ENCODE results near the gene GRAMD1C. TPM values are rescaled to one million over a fixed set of nuclear protein-coding genes. Genes with fewer than 3 reads are reported as not detected.

GRAMD1C gene
- total RNA-seq, 1 donor from 2014 or later = 3.7 TPM

DNA sequence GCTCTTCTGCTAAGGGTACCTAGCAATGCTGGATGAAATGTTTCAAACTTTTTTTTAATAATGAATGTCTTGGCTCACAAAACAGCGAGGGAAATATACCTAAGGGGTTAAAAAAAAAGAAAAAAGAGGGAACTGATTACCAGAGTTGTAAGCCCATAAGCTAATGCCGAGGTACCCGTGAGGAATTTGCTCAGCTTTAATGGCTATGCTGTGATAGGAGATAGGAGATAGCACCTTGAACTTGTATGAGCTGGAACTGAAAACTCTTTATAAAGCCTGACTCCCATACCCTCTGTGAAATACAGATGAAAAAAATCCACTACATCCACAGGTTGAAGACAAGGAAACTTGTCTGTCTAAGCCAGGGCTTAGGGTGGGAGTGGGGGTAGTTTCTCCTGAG, 13.9 kb downstream of the GRAMD1C start:
- H3K9me3 ChIP-seq (ENCODE audit: insufficient read depth, low read depth, low read length) = no peaks in the 10 kb centered on the region
- FAIRE-seq = no peak
- H3K27me3 ChIP-seq (ENCODE audit: insufficient read depth, low read length) = no peaks in the 10 kb centered on the region
- Mint-ChIP-seq H3K9me3 (ENCODE audit: unreplicated experiment) (no peaks in the 10 kb centered on the region), H3K36me3 (ENCODE audit: low read depth, unreplicated experiment) (peaks cover 3% of the 10 kb centered on the region), H3K27me3 (ENCODE audit: low read depth, unreplicated experiment) (no peaks in the 10 kb centered on the region), H3K4me3 (ENCODE audit: unreplicated experiment) (no peak overlapping the region), H3K4me1 (ENCODE audit: low read depth, unreplicated experiment) (no peaks in the 10 kb centered on the region), H3K27ac (ENCODE audit: unreplicated experiment) (no peak overlapping the region)
- H3K79me2 ChIP-seq (ENCODE audit: insufficient read depth, low read length) = no peaks in the 10 kb centered on the region
- H3K4me2 ChIP-seq (ENCODE audit: low read length) = no peak overlapping the region
- no peaks in the 10 kb centered on the region for H4K20me1 ChIP-seq (ENCODE audit: insufficient read depth, low read length)
- H3K27ac ChIP-seq (ENCODE audit: low read depth, low read length) = no peak overlapping the region
- no peak overlapping the region for H2AFZ ChIP-seq (ENCODE audit: low read depth, low read length)
- H3K36me3 ChIP-seq (ENCODE audit: insufficient read depth, low read length) = no peaks in the 10 kb centered on the region
- H3K4me1 ChIP-seq (ENCODE audit: insufficient read depth, low read length) = no peaks in the 10 kb centered on the region
- no peak overlapping the region for H3K9ac ChIP-seq (ENCODE audit: low read length)
- no peak for DNase-seq (ENCODE audit: low read depth)
- TF ChIP-seq EZH2 (IDR thresholded peaks at IDR 0.05; ENCODE audit: insufficient read depth, low read length) = no peak
- no peak for TF ChIP-seq CTCF (IDR thresholded peaks at IDR 0.05; ENCODE audit: insufficient read depth, low read depth, low read length)
- no peak overlapping the region for H3K4me3 ChIP-seq (ENCODE audit: insufficient read depth, low read depth, low read length)

DNA sequence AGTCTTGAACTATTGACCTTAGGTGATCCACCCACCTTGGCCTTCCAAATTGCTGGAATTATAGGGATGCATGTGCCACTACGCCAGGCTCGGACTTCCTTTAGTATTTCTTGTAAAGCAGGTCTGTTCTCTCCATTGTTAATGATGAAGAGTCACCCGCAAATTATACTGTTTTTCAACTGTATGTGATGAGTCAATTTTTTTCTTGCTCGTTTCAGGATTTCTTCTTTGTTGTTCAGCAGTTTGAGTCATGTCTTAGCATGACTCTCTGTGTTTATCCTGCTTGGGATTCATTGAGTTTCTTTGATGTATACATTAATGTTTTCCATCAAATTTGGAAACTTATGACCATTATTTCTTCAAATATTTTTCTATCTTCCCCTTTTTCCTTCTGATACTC, 28.9 kb downstream of the GRAMD1C start:
- Histone ChIP-seq H3K9me3 (ENCODE audit: insufficient read depth, low read depth, low read length) (no peaks in the 10 kb centered on the region), H3K79me2 (ENCODE audit: insufficient read depth, low read length) (no peaks in the 10 kb centered on the region), H3K36me3 (ENCODE audit: insufficient read depth, low read length) (no peaks in the 10 kb centered on the region), H3K27me3 (ENCODE audit: insufficient read depth, low read length) (no peaks in the 10 kb centered on the region), H3K27ac (ENCODE audit: low read depth, low read length) (peak overlapping the region; percentile 44), H2AFZ (ENCODE audit: low read depth, low read length) (peak overlapping the region; percentile 9), H4K20me1 (ENCODE audit: insufficient read depth, low read length) (no peaks in the 10 kb centered on the region), H3K4me1 (ENCODE audit: insufficient read depth, low read length) (no peaks in the 10 kb centered on the region), H3K4me2 (ENCODE audit: low read length) (peak overlapping the region; percentile 60), H3K4me3 (ENCODE audit: insufficient read depth, low read depth, low read length) (no peak overlapping the region), H3K9ac (ENCODE audit: low read length) (peak overlapping the region; percentile 43)
- Mint-ChIP-seq H3K4me3 (ENCODE audit: unreplicated experiment) (no peak overlapping the region), H3K36me3 (ENCODE audit: low read depth, unreplicated experiment) (no peaks in the 10 kb centered on the region), H3K27ac (ENCODE audit: unreplicated experiment) (no peak overlapping the region), H3K27me3 (ENCODE audit: low read depth, unreplicated experiment) (no peaks in the 10 kb centered on the region), H3K9me3 (ENCODE audit: unreplicated experiment) (no peaks in the 10 kb centered on the region), H3K4me1 (ENCODE audit: low read depth, unreplicated experiment) (no peaks in the 10 kb centered on the region)
- peak; percentile 94 for FAIRE-seq
- TF ChIP-seq EZH2 (IDR thresholded peaks at IDR 0.05; ENCODE audit: insufficient read depth, low read length) = no peak
- TF ChIP-seq CTCF (IDR thresholded peaks at IDR 0.05; ENCODE audit: insufficient read depth, low read depth, low read length) = no peak
- peak; percentile 61 for DNase-seq (ENCODE audit: low read depth)

- FAIRE-seq (no peak), DNase-seq (ENCODE audit: low read depth) (no peak)
- no peak overlapping the region for H3K27ac Mint-ChIP-seq (ENCODE audit: unreplicated experiment)
- no peak overlapping the region for H2AFZ ChIP-seq (ENCODE audit: low read depth, low read length)
- TF ChIP-seq EZH2 (IDR thresholded peaks at IDR 0.05; ENCODE audit: insufficient read depth, low read length) (no peak), CTCF (IDR thresholded peaks at IDR 0.05; ENCODE audit: insufficient read depth, low read depth, low read length) (no peak)
- H3K4me3 Mint-ChIP-seq (ENCODE audit: unreplicated experiment) = no peak overlapping the region
- no peaks in the 10 kb centered on the region for H3K9me3 Mint-ChIP-seq (ENCODE audit: unreplicated experiment)
- H3K4me2 ChIP-seq (ENCODE audit: low read length) = no peak overlapping the region
- no peaks in the 10 kb centered on the region for H3K4me1 ChIP-seq (ENCODE audit: insufficient read depth, low read length)
- H4K20me1 ChIP-seq (ENCODE audit: insufficient read depth, low read length) = no peaks in the 10 kb centered on the region
- H3K9me3 ChIP-seq (ENCODE audit: insufficient read depth, low read depth, low read length) = no peaks in the 10 kb centered on the region
- H3K79me2 ChIP-seq (ENCODE audit: insufficient read depth, low read length) = no peaks in the 10 kb centered on the region
- H3K36me3 Mint-ChIP-seq (ENCODE audit: low read depth, unreplicated experiment) = no peaks in the 10 kb centered on the region
- no peaks in the 10 kb centered on the region for H3K36me3 ChIP-seq (ENCODE audit: insufficient read depth, low read length)
- no peak overlapping the region for H3K4me3 ChIP-seq (ENCODE audit: insufficient read depth, low read depth, low read length)
- no peaks in the 10 kb centered on the region for H3K27me3 ChIP-seq (ENCODE audit: insufficient read depth, low read length)
- no peak overlapping the region for H3K9ac ChIP-seq (ENCODE audit: low read length)
- H3K27ac ChIP-seq (ENCODE audit: low read depth, low read length) = no peak overlapping the region
- no peaks in the 10 kb centered on the region for H3K27me3 Mint-ChIP-seq (ENCODE audit: low read depth, unreplicated experiment)
- no peaks in the 10 kb centered on the region for H3K4me1 Mint-ChIP-seq (ENCODE audit: low read depth, unreplicated experiment)
Observed at GRCh38 chr3:113873293-113873692, 34.7 kb downstream of the GRAMD1C start.
